Measurements from ENCODE around the gene KIAA1614. TPM values are rescaled to one million over a fixed set of nuclear protein-coding genes. Genes with fewer than 3 reads are reported as not detected.
"Not testable (repeated sequence)": the region's sequence is repeated elsewhere in the genome, so short reads cannot be mapped to it uniquely, and the experiment has no call there.

The KIAA1614 gene
- total RNA-seq, 1 donor = 6.9 TPM

GRCh38 chr1:180966312-180966711 is 53.6 kb downstream of the KIAA1614 start:
- no peak for DNase-seq (ENCODE audit: low read depth)
- no peak overlapping the region for H3K4me3 ChIP-seq (ENCODE audit: low read depth, low read length)
- TF ChIP-seq CTCF (IDR thresholded peaks at IDR 0.05; ENCODE audit: insufficient read depth, low read depth, low read length) = no peak

DNA sequence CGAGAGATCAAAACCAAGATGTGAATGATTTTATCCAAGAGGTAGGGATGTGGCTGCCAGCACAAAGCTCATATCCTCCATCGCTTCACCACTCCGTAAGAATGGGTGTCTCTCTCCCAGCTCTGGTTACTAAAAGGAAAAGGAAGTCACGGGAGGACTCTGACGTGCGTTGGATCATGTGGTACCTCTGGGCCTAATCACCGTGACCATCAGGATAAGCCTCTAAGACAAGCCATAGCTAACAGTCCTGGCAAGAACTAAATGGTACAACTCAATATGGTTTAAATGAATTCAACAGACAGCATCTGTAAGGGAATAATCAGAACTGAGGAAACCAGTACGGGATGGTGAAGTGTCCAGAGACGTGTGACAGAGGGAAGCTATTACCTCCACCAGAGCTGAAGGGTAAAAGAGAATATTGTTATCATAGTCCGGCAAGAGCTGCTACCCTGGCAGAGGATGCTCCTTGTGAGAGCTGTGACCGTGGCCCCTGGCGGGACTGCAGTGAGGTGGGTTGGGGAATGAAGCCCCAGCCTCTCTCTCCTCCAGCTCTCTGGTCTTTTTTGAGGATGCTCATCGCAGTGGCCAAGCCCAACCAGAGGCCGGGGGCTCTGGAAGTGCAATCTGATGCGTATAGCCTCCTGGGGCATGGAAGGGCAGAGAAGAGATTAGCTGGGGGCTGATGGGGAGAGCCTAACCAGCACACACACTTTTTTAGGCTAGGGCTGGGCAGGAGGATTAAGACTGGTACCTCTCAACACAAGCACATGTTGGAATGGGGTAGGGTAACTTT is 54.2 kb downstream of the KIAA1614 start:
- no peak for TF ChIP-seq CTCF (IDR thresholded peaks at IDR 0.05; ENCODE audit: insufficient read depth, low read depth, low read length)
- no peak overlapping the region for H3K4me3 ChIP-seq (ENCODE audit: low read depth, low read length)
- DNase-seq (ENCODE audit: low read depth) = no peak

GRCh38 chr1:180967558-180967957 is 54.9 kb downstream of the KIAA1614 start:
- no peak for DNase-seq (ENCODE audit: low read depth)
- no peak overlapping the region for H3K4me3 ChIP-seq (ENCODE audit: low read depth, low read length)
- TF ChIP-seq CTCF (IDR thresholded peaks at IDR 0.05; ENCODE audit: insufficient read depth, low read depth, low read length) = no peak

- not testable (repeated sequence) for H3K4me3 ChIP-seq (ENCODE audit: low read depth, low read length); DNase-seq (ENCODE audit: low read depth)
These were observed 56.1 kb downstream of the KIAA1614 start for GRCh38 chr1:180968834-180969233.

DNA sequence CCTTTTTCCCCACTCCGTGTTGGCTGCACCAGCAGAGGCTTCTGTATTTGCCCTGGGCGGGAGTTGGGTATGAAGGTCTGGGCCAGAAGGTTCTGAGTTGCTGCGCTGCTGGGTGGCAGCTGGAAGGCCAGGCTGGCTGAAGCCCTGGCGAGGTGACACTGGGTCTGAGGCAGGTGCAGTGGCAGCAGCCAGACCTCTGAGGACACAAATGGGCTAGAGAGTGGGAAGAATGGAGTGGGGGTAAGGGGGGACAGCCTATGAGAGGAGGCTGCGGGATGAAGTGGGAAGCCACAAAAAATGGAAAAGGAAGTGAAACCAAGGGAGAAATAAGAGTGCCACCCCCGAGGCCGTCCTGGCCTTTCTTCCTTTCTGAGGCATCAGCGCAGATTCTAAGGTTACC is 56.7 kb downstream of the KIAA1614 start:
- TF ChIP-seq CTCF (IDR thresholded peaks at IDR 0.05; ENCODE audit: insufficient read depth, low read depth, low read length) = no peak
- DNase-seq (ENCODE audit: low read depth) = no peak
- H3K4me3 ChIP-seq (ENCODE audit: low read depth, low read length) = no peak overlapping the region

GRCh38 chr1:180970333-180971079 is 57.8 kb downstream of the KIAA1614 start:
- no peak for DNase-seq (ENCODE audit: low read depth)
- no peak overlapping the region for H3K4me3 ChIP-seq (ENCODE audit: low read depth, low read length)
- no peak for TF ChIP-seq CTCF (IDR thresholded peaks at IDR 0.05; ENCODE audit: insufficient read depth, low read depth, low read length)

DNA sequence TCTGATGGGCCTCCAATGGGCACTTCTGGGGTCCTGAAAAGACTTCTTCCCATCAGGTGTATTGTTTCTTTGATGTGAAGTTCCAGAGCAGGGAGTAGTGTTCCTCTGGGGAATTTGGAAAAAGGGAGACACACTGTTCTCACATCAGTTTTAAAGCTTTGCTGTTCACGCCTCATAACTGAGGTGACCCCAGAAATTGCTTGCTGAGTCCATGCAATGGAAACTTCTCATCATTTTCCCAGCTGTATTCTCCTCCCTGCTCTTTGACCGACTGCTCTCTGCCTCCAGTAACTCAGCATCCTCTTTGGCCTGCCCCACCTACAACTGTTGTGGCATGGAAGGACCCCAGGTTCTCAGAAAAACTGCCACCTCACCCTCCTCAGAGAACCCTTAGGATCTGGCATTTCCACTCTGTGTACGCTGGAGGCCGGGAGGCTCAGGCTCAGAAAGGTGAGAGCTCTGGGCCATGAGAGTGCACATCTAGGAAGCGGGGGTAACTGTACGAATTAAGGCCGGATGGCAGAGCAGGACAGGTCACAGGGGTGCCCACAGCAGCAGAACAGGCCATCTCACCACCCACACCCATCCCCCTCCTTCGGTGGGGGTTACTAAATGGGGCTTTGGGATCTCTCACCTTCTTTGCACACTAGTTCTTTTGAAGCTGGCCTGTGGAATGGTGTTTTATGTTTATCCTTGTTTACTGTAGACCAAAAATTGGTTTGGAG is 58.7 kb downstream of the KIAA1614 start:
- no peak for DNase-seq (ENCODE audit: low read depth)

More for the DNA sequence above, 58.7 kb downstream of the KIAA1614 start:
- no peak for TF ChIP-seq CTCF (IDR thresholded peaks at IDR 0.05; ENCODE audit: insufficient read depth, low read depth, low read length)
- H3K4me3 ChIP-seq (ENCODE audit: low read depth, low read length) = no peak overlapping the region
